AG04449 (cell line): ENCODE measurements around the gene SVOP.

Experiments
- CTCF ChIA-PET: fragments of 350-600 bp; formaldehyde crosslinking; extraction: SDS; loops from one replicate; lab custom pipeline; 2021; ENCODE audit warnings: antibody characterized with exemption; lab: Yijun Ruan, JAX
- POLR2A ChIA-PET: fragments of 400-600, 350-600 bp; formaldehyde crosslinking; extraction: SDS; loops from one replicate; lab custom pipeline; 2020; ENCODE audit warnings: antibody characterized with exemption, inconsistent platforms; lab: Yijun Ruan, JAX
- DNase-seq: peaks from one replicate; pipeline ENCODE4 v3.0.0-alpha.2; 2010; ENCODE audit warnings: low read depth, low spot score
- H3K4me3 ChIP-seq: 2 replicates; pipeline ENCODE4 v1.5.1; 2011; ENCODE audit warnings: low read depth, mild to moderate bottlenecking, control low read depth, low read length
- TF ChIP-seq, protein P1 (sequence below): IDR thresholded peaks from one replicate; pipeline ENCODE4 v1.5.1; 2011; ENCODE audit warnings: mild to moderate bottlenecking, moderate library complexity, low read length, control low read depth, inconsistent platforms; ENCODE audit not compliant: insufficient read depth; ENCODE audit errors: missing control alignments

The SVOP gene

DNA sequence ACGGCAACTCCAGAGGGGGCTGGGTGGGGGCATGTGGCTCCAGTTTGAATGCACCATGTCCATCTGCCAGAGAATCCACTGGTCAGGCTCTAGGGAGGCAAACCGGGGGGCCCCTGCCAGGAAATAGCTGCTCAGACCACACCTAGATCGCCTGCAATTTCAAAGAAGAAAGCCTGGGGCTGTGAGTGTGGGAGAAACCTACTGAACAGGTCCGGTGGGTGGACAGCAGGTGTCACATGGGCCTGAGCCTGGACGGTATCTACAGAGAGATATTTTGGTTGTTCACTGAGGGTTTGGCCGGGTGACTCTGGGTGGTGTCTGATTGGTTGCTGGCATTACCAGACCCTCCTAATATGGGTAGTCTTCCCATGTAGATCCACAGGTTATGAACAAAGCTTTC is 109.0 kb downstream of the SVOP start:
- no peak overlapping the region for H3K4me3 ChIP-seq
- DNase-seq, result no peak
- ChIA-PET CTCF (no interaction called here), POLR2A (no interaction called here)
- TF ChIP-seq, protein P1, sequence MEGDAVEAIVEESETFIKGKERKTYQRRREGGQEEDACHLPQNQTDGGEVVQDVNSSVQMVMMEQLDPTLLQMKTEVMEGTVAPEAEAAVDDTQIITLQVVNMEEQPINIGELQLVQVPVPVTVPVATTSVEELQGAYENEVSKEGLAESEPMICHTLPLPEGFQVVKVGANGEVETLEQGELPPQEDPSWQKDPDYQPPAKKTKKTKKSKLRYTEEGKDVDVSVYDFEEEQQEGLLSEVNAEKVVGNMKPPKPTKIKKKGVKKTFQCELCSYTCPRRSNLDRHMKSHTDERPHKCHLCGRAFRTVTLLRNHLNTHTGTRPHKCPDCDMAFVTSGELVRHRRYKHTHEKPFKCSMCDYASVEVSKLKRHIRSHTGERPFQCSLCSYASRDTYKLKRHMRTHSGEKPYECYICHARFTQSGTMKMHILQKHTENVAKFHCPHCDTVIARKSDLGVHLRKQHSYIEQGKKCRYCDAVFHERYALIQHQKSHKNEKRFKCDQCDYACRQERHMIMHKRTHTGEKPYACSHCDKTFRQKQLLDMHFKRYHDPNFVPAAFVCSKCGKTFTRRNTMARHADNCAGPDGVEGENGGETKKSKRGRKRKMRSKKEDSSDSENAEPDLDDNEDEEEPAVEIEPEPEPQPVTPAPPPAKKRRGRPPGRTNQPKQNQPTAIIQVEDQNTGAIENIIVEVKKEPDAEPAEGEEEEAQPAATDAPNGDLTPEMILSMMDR, result no peak

DNA sequence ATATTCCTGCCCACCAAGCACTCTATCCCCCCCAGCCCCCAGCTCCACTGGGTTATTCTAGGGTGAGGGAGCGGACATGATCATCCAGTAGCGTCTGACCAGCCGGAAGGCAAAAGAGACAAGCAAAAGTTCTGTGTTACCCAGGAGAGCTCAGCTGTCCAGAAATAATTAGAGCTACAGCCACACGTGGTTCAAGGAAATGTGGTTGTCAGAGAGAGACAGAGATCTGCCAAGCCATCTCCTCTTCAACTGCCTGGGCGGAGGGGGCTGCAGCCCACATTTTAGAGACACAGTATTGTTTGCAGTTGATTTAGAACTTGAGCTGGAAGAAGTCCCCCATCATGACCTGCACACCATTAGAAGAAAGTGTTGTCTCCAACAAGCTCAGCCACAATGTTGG is 110.5 kb downstream of the SVOP start:
- no peak for DNase-seq
- TF ChIP-seq, protein P1, result no peak
- ChIA-PET CTCF (no interaction called here), POLR2A (no interaction called here)
- no peak overlapping the region for H3K4me3 ChIP-seq

DNA sequence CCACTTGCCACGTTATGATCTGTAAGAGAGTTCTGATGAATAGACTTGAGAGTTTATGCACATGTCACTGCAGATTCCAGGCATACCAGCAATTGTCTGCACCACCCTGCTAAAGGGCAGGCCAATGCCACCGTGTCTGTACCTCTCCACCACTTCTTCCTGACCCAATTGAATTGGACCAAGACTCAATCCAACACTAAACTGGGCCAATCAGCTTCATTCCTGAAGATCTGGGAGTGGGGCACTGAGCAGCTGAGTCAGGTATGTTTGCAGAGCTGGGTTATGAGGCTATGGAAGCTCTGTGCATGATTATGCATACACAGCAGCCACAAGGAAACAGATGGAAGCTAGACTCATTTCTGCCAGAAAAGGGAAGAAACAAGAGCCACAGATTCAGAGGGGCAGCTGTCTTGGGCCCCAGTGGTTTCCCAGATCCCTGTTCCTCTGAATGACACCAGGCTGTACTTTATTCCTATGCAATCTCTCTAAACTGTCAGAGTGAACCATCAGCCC is 113.0 kb downstream of the SVOP start:
- DNase-seq, result no peak
- POLR2A ChIA-PET, result no interaction called here
- TF ChIP-seq, protein P1, result no peak

DNA sequence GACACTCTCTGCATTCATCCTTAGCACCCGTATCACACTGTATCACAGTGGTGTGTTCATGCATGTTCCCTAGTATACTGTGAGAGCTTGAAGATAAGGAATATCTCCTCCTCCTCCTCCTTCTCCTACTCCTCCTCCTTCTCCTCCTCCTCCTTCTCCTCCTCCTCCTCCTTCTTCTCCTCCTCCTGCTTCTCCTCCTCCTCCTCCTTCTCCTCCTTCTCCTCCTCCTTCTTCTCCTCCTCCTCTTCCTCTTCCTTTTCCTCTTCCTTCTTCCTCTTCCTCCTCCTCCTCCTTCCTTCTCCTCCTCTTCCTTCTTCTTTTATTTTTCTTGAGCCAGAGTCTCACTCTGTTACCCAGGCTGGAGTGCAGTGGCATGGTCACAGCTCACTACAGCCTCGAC is 113.9 kb downstream of the SVOP start:
- ChIA-PET POLR2A (no interaction called here), CTCF (interaction anchor here (1.1 kb wide), 1 partner anchor 13 kb away, joined by 3 read pairs; no protein-coding TSS in a partner anchor)
- TF ChIP-seq, protein P1, result no peak
- DNase-seq, result no peak
- no peak overlapping the region for H3K4me3 ChIP-seq

More for the DNA sequence above, 113.0 kb downstream of the SVOP start:
- CTCF ChIA-PET, result interaction anchor here (1.1 to 2.0 kb wide), 2 partner anchors 24 to 43 kb away, joined by 5 to 8 read pairs; no protein-coding TSS in a partner anchor
- no peak overlapping the region for H3K4me3 ChIP-seq

DNA sequence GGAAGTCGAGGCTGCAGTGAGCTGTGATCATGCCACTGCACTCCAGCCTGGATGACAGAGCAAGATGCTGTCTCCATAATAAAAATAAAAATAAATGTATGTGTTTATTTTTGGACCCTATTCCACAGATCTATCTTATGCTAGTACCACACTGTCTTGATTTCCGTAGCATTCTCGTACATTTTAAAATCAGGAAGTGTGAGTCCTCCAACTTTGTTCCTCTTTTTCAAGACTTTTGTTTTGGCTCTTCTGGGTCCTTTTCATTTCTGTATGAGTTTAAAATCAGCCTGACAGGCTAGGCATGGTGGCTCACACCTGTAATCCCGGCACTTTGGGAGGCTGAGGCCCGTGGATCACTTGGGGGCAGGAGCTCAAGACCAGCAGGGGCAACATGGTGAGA is 115.1 kb downstream of the SVOP start:
- TF ChIP-seq, protein P1, result no peak
- CTCF ChIA-PET, result interaction anchor here (1.1 kb wide), 1 partner anchor 12 kb away, joined by 3 read pairs; no protein-coding TSS in a partner anchor
- no peak for DNase-seq
- no peak overlapping the region for H3K4me3 ChIP-seq
- POLR2A ChIA-PET, result no interaction called here

DNA sequence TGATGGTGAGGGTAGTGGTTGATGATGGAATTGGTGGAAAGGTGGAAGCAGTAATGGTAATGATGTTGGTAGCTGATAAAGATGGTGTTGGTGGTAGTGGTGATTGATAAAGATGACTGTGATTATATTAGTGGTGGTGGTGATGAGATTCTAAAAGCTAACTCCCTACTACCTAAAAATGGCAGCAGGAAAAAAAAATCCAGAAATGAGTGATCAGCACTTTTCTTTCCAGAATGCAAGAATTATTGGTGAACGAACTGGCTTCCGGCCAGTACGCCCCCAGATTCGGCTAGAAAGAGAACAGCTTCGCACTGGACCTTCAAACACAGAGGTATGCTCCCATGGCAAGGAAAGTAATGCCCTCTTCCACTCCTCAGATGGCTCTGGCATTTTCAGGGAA is 121.7 kb downstream of the SVOP start:
- DNase-seq, result no peak
- CTCF ChIA-PET, result no interaction called here
- POLR2A ChIA-PET, result no interaction called here
- TF ChIP-seq, protein P1, result no peak
- no peak overlapping the region for H3K4me3 ChIP-seq
